Measurements from ENCODE around the gene LAYN.

- TF ChIP-seq TAF1 (IDR thresholded peaks at IDR 0.05; ENCODE audit: borderline replicate concordance, low read depth, low read length), result no peak
- no peak for TF ChIP-seq POLR2A (IDR thresholded peaks at IDR 0.05; ENCODE audit: low read depth, low read length)
These were observed 938 bp downstream of the LAYN start for GRCh38 chr11:111541254-111542061.
